Caco-2 (cell line): ENCODE measurements around the gene ITFG2. TPM values are rescaled to one million over a fixed set of nuclear protein-coding genes. Genes with fewer than 3 reads are reported as not detected.
"Not testable (repeated sequence)": the region's sequence is repeated elsewhere in the genome, so short reads cannot be mapped to it uniquely, and the experiment has no call there.

Experiments used
- BruUV-seq: library from RNA; stranded (reverse); fragments of 400-500 nt; replicated peaks from 2 replicates; lab custom pipeline; 2021; lab: Mats Ljungman, UMichigan
- CTCF ChIA-PET: fragments of 300-600 bp; sonication (Branson Sonifier 250); formaldehyde crosslinking; loops from one replicate; lab custom pipeline; 2022; ENCODE audit warnings: antibody characterized with exemption; lab: Charles Lee
- POLR2A ChIA-PET: fragments of 300-600 bp; sonication (Branson Sonifier 250); formaldehyde crosslinking; loops from one replicate; lab custom pipeline; 2022; ENCODE audit warnings: antibody characterized with exemption; lab: Charles Lee
- DNase-seq, 2 experiments: peaks; one replicate each; pipeline versions ENCODE4 v3.0.0 to v3.0.0-alpha.2; 2020 to 2022
- H3K27me3 ChIP-seq: replicated peaks from 2 replicates; pipeline ENCODE4 v1.6.0; 2011; ENCODE audit warnings: low read length; ENCODE audit not compliant: control insufficient read depth, insufficient read depth
- H3K36me3 ChIP-seq: 2 replicates; pipeline ENCODE4 v1.5.1; 2011; ENCODE audit warnings: low read length; ENCODE audit not compliant: control insufficient read depth, insufficient read depth
- H3K4me1 ChIP-seq: fragments of 250-450 bp; sonication (Bioruptor Pico); 2 replicates; pipeline ENCODE4 v1.5.1; 2020; ENCODE audit warnings: mild to moderate bottlenecking
- H3K4me3 ChIP-seq: 2 replicates; pipeline ENCODE4 v1.5.1; 2011; ENCODE audit warnings: low read depth, mild to moderate bottlenecking, control low read depth, low read length
- H3K9me3 ChIP-seq: fragments of 250-450 bp; sonication (Bioruptor Pico); 2 replicates; pipeline ENCODE4 v1.5.1; 2020; ENCODE audit warnings: mild to moderate bottlenecking, moderate library complexity
- H3K27ac Mint-ChIP-seq: one replicate; pipeline ENCODE4 v1.8.0; 2022; ENCODE audit warnings: mixed read lengths; ENCODE audit not compliant: unreplicated experiment
- H3K27me3 Mint-ChIP-seq: one replicate; pipeline ENCODE4 v1.8.0; 2022; ENCODE audit warnings: mixed read lengths; ENCODE audit not compliant: insufficient read depth, unreplicated experiment
- H3K36me3 Mint-ChIP-seq: one replicate; pipeline ENCODE4 v1.8.0; 2022; ENCODE audit warnings: mild to moderate bottlenecking, mixed read lengths; ENCODE audit not compliant: insufficient read depth, unreplicated experiment
- H3K4me1 Mint-ChIP-seq: one replicate; pipeline ENCODE4 v1.8.0; 2022; ENCODE audit warnings: low read depth, mixed read lengths; ENCODE audit not compliant: unreplicated experiment
- H3K4me3 Mint-ChIP-seq: one replicate; pipeline ENCODE4 v1.8.0; 2022; ENCODE audit warnings: mild to moderate bottlenecking, moderate library complexity, mixed read lengths; ENCODE audit not compliant: unreplicated experiment
- H3K9me3 Mint-ChIP-seq: one replicate; pipeline ENCODE4 v1.8.0; 2022; ENCODE audit warnings: mixed read lengths; ENCODE audit not compliant: unreplicated experiment
- CTCF ChIP-seq, 2 experiments: fragments of 200-600 bp in 1 of 2; IDR thresholded peaks; 1 replicate in 1 of 2; 2 replicates in 1 of 2; pipeline versions ENCODE4 v1.5.1 to v1.8.0; 2011 to 2022; ENCODE audit warnings: antibody characterized with exemption in 1 of 2, control low read depth in 1 of 2, inconsistent platforms in 1 of 2, low read depth in 1 of 2, low read length in 1 of 2, mild to moderate bottlenecking in 1 of 2, moderate library complexity in 1 of 2; ENCODE audit not compliant: insufficient read depth in 1 of 2, severe bottlenecking in 1 of 2, unreplicated experiment in 1 of 2
- intact Hi-C: fragments of 100-400 bp; cut with micrococcal nuclease; formaldehyde crosslinking; loops from one replicate; pipeline ENCODE4 v1.10.0; 2022; ENCODE audit not compliant: unreplicated experiment
- total RNA-seq: library from RNA; stranded (reverse); gene quantifications from 2 replicates; pipeline ENCODE4 v1.2.3, GENCODE V29; 2022

ITFG2 gene
- total RNA-seq, 1 experiment from 2014 or later = 52.6 TPM

GRCh38 chr12:2862876-2863275 lies 50.4 kb downstream of the ITFG2 start:
- no TSS peak for BruUV-seq
- no peak for DNase-seq
- no peak for TF ChIP-seq CTCF (IDR thresholded peaks at IDR 0.05; ENCODE audit: insufficient read depth in 1 of 2, low read depth in 1 of 2, low read length in 1 of 2, severe bottlenecking in 1 of 2, unreplicated experiment in 1 of 2)
- intact Hi-C loops = no loop called here
- H3K4me1 ChIP-seq = no peaks in the 10 kb centered on the region
- H3K36me3 ChIP-seq = peaks cover 12% of the 10 kb centered on the region
- H3K9me3 ChIP-seq = no peaks in the 10 kb centered on the region
- Mint-ChIP-seq H3K4me3 (no peak overlapping the region), H3K27me3 (no peaks in the 10 kb centered on the region), H3K27ac (no peak overlapping the region), H3K4me1 (peaks cover 4% of the 10 kb centered on the region), H3K36me3 (peaks cover 96% of the 10 kb centered on the region), H3K9me3 (no peaks in the 10 kb centered on the region)
- H3K27me3 ChIP-seq = no peaks in the 10 kb centered on the region
- no peak overlapping the region for H3K4me3 ChIP-seq
- POLR2A ChIA-PET = interaction anchor here (1.0 kb wide), 1 partner anchor 14 kb away, joined by 5 read pairs; the partner anchor contains the start of genes FOXM1 and RHNO1
- CTCF ChIA-PET = interaction anchor here (0.9 kb wide), 1 partner anchor 14 kb away, joined by 4 read pairs; the partner anchor contains the start of genes FOXM1 and RHNO1

DNA sequence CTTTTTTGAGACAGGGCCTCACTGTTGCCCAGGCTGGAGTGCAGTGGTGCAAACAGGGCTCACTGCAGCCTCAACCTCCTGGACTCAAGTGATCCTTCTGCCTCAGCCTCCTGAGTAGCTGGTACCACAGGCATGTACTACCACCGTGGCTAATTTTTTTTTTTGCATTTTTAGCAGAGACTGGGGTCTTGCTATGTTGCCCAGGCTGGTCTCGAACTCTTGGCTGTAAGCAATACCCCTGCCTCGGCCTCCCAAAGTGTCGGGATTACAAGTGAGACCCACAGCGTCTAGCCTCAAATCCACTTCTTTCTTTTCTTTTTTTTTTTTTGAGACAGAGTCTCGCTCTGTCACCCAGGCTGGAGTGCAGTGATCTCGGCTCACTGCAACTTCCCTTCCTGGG lies 50.9 kb downstream of the ITFG2 start:
- POLR2A ChIA-PET, H3K4me1 ChIP-seq, H3K4me3 ChIP-seq, DNase-seq, H3K4me3 Mint-ChIP-seq, H3K27me3 Mint-ChIP-seq, H3K27ac Mint-ChIP-seq, BruUV-seq, CTCF ChIA-PET, H3K4me1 Mint-ChIP-seq, H3K27me3 ChIP-seq, H3K9me3 Mint-ChIP-seq, H3K9me3 ChIP-seq, intact Hi-C loops: not testable (repeated sequence)
- peaks cover 96% of the 10 kb centered on the region for H3K36me3 Mint-ChIP-seq
- H3K36me3 ChIP-seq = peaks cover 16% of the 10 kb centered on the region

DNA sequence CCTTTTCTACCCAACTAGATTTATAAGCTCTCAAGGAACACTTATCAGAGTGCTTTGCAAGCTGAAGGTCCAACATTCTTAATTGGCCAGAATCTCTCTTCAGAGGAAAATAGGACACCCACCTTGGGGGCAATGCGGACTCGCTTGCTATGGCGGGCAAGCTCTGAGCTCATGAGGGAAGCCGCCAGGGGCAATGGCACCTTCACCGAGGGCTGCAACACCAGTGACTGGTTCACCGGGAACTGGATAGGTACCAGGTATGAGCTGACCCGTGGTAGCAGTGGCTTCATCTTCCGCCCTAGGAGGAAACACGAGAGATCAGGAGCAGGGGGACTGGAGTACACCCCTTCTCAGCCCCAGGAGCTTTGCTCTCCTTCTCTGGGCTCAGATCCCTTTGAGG lies 51.7 kb downstream of the ITFG2 start:
- DNase-seq = no peak
- no peaks in the 10 kb centered on the region for H3K27me3 Mint-ChIP-seq
- no peaks in the 10 kb centered on the region for H3K4me1 ChIP-seq
- H3K4me1 Mint-ChIP-seq = no peaks in the 10 kb centered on the region
- peaks cover 19% of the 10 kb centered on the region for H3K36me3 ChIP-seq
- no peak for TF ChIP-seq CTCF (IDR thresholded peaks at IDR 0.05; ENCODE audit: insufficient read depth in 1 of 2, low read depth in 1 of 2, low read length in 1 of 2, severe bottlenecking in 1 of 2, unreplicated experiment in 1 of 2)
- POLR2A ChIA-PET = no interaction called here
- no peaks in the 10 kb centered on the region for H3K27me3 ChIP-seq
- intact Hi-C loops = no loop called here
- no peak overlapping the region for H3K4me3 ChIP-seq
- H3K9me3 ChIP-seq = no peaks in the 10 kb centered on the region
- no peak overlapping the region for H3K4me3 Mint-ChIP-seq
- H3K9me3 Mint-ChIP-seq = no peaks in the 10 kb centered on the region
- CTCF ChIA-PET = no interaction called here
- peaks cover 98% of the 10 kb centered on the region for H3K36me3 Mint-ChIP-seq
- no TSS peak for BruUV-seq
- H3K27ac Mint-ChIP-seq = no peak overlapping the region

DNA sequence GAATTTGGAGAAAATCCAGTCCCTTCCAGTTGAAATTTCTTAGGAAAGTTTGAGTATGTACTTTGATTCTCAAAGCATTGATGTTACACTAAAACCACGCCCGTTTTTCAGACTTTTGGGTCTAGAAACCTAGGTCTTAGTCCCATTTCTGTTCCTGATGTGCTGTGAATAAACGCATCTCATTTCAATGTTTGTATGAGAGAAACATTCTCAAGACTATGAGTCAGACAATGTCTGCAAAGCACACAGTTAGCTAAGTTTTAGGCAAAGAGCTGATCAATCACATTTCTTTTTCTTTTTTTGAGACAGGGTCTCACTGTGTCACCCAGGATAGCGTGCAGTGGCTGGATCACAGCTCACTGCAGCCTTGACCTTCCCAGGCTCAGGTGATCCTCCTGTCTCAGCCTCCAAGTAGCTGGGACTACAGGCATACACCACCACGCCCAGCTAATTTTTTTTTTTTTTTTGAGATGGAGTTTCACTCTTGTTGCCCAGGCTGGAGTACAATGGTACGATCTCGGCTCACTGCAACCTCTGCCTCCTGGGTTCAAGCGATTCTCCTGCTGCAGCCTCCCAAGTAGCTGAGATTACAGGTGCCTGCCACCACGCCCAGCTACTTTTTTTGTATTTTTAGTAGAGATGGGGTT lies 56.6 kb downstream of the ITFG2 start:
- H3K4me3 Mint-ChIP-seq, H3K9me3 Mint-ChIP-seq, H3K4me1 Mint-ChIP-seq, H3K27me3 ChIP-seq, DNase-seq, H3K27ac Mint-ChIP-seq, BruUV-seq, intact Hi-C loops, CTCF ChIA-PET, H3K9me3 ChIP-seq, H3K4me3 ChIP-seq, H3K4me1 ChIP-seq, H3K27me3 Mint-ChIP-seq: not testable (repeated sequence)
- POLR2A ChIA-PET = interaction anchor here (1.4 kb wide), 1 partner anchor 15 kb away, joined by 3 read pairs; no protein-coding TSS in a partner anchor
- peaks cover 100% of the 10 kb centered on the region for H3K36me3 Mint-ChIP-seq
- peaks cover 21% of the 10 kb centered on the region for H3K36me3 ChIP-seq
